ENCODE measurements around the gene LILRA6.

DNA sequence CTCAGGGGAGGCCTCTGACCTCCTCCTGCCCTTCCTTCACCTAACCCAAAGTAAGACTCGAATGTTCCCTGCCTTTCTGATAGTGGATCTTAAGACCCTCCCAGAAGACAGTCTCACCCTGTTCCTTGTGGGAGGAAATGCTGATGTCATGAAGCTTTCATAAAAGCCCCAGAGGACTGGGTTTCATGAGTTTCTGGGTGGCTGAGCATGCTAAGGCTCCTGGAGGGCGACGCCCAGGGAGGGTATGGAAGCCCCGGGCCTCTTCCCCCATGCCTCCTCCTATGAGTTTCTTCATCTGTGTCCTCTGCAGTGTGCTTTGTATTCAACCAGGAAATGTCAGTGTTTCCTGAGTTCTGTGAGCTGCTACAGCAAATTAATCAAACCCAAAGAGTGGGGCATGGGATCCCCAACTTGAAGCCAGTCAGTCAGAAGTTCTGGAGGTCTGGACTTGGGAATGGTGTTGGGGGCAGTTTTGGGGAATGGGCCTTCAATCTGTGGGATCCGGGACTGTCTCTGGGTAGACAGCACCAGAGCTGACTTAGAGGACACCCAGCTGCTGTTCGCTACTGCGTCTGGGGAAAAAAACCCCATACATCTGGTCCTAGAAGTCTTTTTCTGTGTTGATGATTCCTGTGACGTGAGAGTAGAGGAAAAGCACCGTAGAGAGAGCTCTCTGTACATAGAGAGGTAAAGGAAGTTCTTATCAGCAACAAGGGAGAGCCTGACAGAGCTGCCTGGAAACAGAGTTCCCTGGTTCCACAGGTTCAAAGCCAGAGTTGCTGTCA, 40.3 kb upstream of the LILRA6 start:
- no peak for TF ChIP-seq ZNF850 (CRISPR knock-in tag; conservative IDR thresholded peaks at IDR 0.05)
- no peak for TF ChIP-seq JUN (CRISPR knock-in tag; IDR thresholded peaks at IDR 0.05)
- no peak for TF ChIP-seq MAF1 (CRISPR knock-in tag; IDR thresholded peaks at IDR 0.05; ENCODE audit: borderline replicate concordance)
- TF ChIP-seq, protein P1, sequence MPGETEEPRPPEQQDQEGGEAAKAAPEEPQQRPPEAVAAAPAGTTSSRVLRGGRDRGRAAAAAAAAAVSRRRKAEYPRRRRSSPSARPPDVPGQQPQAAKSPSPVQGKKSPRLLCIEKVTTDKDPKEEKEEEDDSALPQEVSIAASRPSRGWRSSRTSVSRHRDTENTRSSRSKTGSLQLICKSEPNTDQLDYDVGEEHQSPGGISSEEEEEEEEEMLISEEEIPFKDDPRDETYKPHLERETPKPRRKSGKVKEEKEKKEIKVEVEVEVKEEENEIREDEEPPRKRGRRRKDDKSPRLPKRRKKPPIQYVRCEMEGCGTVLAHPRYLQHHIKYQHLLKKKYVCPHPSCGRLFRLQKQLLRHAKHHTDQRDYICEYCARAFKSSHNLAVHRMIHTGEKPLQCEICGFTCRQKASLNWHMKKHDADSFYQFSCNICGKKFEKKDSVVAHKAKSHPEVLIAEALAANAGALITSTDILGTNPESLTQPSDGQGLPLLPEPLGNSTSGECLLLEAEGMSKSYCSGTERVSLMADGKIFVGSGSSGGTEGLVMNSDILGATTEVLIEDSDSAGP (CRISPR knock-in tag; IDR thresholded peaks at IDR 0.05; ENCODE audit: borderline replicate concordance): no peak

Measured in HepG2 (cell line).